T-helper 2 cell treated with Interferon-gamma antibody and Interleukin-4, amounts not matched to agents 5 μg/mL and 100 μg/mL, for 36 hours (primary cell): Measurements from ENCODE around the gene SUCO.
"Not testable (repeated sequence)": the region's sequence is repeated elsewhere in the genome, so short reads cannot be mapped to it uniquely, and the experiment has no call there.

ENCODE experiments used
- DNase-seq: peaks from one replicate; pipeline ENCODE4 v3.0.0; 2021; ENCODE audit warnings: low spot score
- H3K27ac Mint-ChIP-seq: one replicate; pipeline ENCODE4 v1.8.0; 2021; ENCODE audit warnings: mild to moderate bottlenecking, mixed read lengths
- H3K27me3 Mint-ChIP-seq: one replicate; pipeline ENCODE4 v1.8.0; 2021; ENCODE audit warnings: low read depth, mixed read lengths
- H3K36me3 Mint-ChIP-seq: one replicate; pipeline ENCODE4 v1.8.0; 2021; ENCODE audit warnings: low read depth, mixed read lengths
- H3K4me1 Mint-ChIP-seq: one replicate; pipeline ENCODE4 v1.8.0; 2021; ENCODE audit warnings: low read depth, mixed read lengths
- H3K4me3 Mint-ChIP-seq: one replicate; pipeline ENCODE4 v1.8.0; 2022; ENCODE audit warnings: mild to moderate bottlenecking, moderate library complexity, mixed read lengths
- H3K9me3 Mint-ChIP-seq: one replicate; pipeline ENCODE4 v1.8.0; 2021; ENCODE audit warnings: mixed read lengths

SUCO gene

GRCh38 chr1:172595066-172595465, 62.1 kb downstream of the SUCO start:
- not testable (repeated sequence) for DNase-seq, H3K4me1 Mint-ChIP-seq, H3K9me3 Mint-ChIP-seq, H3K27ac Mint-ChIP-seq, H3K4me3 Mint-ChIP-seq, H3K27me3 Mint-ChIP-seq
- H3K36me3 Mint-ChIP-seq = peaks cover 82% of the 10 kb centered on the region

DNA sequence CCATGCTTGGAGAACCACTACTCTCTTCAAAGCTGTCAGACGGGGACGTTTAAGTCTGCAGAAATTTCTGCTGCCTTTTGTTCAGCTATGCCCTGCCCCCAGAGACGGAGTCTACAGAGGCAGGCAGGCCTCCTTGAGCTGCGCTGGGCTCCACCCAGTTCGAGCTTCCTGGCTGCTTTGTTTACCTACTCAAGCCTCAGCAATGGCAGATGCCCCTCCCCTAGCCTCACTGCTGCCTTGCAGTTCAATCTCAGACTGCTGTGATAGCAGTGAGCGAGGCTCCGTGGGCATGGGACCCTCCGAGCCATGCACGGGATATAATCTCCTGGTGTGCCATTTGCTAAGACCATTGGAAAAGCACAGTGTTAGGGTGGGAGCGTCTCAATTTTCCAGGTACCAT, 63.8 kb downstream of the SUCO start:
- not testable (repeated sequence) for H3K4me1 Mint-ChIP-seq, H3K4me3 Mint-ChIP-seq, DNase-seq, H3K27ac Mint-ChIP-seq, H3K9me3 Mint-ChIP-seq, H3K27me3 Mint-ChIP-seq
- H3K36me3 Mint-ChIP-seq = peaks cover 72% of the 10 kb centered on the region

- DNase-seq = no peak
- Mint-ChIP-seq H3K27me3 (no peaks in the 10 kb centered on the region), H3K4me3 (no peak overlapping the region), H3K4me1 (peaks cover 4% of the 10 kb centered on the region), H3K36me3 (peaks cover 56% of the 10 kb centered on the region), H3K27ac (no peak overlapping the region), H3K9me3 (no peaks in the 10 kb centered on the region)
Observed at GRCh38 chr1:172599912-172600311, 67.0 kb downstream of the SUCO start.

DNA sequence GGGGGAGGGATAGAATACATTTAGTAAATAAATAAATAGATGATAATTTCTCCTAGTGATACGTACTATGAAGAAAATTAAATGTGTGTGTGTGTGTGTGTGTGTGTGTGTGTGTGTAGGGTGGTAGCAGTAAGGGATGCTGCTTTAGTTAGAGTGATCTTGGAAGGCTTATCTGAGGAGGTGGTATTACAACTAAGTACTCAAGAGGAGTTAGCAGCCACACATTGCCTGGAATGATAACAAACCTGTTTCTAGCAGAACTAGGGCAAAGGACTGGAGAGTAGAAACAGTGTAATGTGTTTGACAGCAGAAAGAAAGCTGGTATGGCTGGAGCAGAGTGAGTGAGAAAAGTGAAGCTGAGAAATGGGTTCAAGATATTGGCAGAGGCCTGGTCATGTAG, 67.7 kb downstream of the SUCO start:
- Mint-ChIP-seq H3K4me3 (no peak overlapping the region), H3K27ac (peak overlapping the region; percentile 31), H3K4me1 (peaks cover 4% of the 10 kb centered on the region), H3K36me3 (peaks cover 50% of the 10 kb centered on the region), H3K27me3 (no peaks in the 10 kb centered on the region), H3K9me3 (no peaks in the 10 kb centered on the region)
- no peak for DNase-seq

DNA sequence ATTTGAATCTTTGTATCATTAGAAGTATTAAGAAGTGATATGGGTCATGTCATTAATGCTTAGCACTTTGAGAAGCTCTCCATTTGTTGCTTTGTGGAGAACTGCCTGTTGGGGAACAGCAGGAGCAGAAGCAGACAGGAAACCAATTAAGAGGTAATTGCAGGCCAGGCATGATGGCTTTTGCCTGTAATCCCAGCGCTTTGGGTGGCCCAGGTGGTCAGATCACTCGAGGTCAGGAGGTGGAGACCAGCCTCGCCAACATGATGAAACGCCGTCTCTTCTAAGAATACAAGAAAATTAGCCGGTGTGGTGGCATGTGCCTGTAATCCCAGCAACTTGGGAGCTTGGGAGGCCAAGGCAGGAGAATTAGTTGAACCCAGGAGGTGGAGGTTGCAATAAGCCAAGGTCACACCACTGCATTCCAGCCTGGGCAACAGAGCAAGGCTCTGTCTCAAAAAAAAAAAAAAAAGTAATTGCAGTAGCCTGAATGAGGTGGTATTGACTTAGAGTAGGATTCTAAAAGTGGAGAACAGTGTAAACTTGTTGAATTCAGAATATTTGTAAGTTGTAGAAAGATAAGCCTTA, 68.2 kb downstream of the SUCO start:
- DNase-seq = no peak
- peaks cover 45% of the 10 kb centered on the region for H3K36me3 Mint-ChIP-seq
- no peak overlapping the region for H3K4me3 Mint-ChIP-seq
- H3K27me3 Mint-ChIP-seq = no peaks in the 10 kb centered on the region
- no peak overlapping the region for H3K27ac Mint-ChIP-seq
- H3K4me1 Mint-ChIP-seq = peaks cover 4% of the 10 kb centered on the region
- no peaks in the 10 kb centered on the region for H3K9me3 Mint-ChIP-seq

DNA sequence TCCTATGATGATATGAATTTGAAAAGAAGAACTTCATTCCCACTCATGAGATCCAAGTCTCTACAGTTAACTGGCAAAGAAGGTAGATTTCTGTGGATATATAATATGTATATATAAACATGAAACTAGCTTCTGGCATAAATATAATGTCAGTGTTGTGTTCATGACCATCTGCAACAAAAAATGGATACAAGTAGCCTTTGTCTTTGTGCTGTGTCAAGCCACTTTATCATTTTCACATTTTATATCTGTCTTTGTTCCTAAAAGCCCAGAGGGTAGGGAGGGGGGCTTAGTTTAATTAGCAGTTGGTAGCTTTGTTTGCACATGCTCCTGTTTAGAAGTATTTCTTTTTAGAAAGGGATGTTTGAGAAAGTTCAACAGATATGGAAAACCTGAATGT, 69.8 kb downstream of the SUCO start:
- no peaks in the 10 kb centered on the region for H3K9me3 Mint-ChIP-seq
- DNase-seq = no peak
- no peak overlapping the region for H3K4me3 Mint-ChIP-seq
- H3K36me3 Mint-ChIP-seq = peaks cover 29% of the 10 kb centered on the region
- H3K27ac Mint-ChIP-seq = no peak overlapping the region
- no peaks in the 10 kb centered on the region for H3K27me3 Mint-ChIP-seq
- no peaks in the 10 kb centered on the region for H3K4me1 Mint-ChIP-seq

GRCh38 chr1:172603816-172604215, 70.9 kb downstream of the SUCO start:
- H3K27ac Mint-ChIP-seq = no peak overlapping the region
- peaks cover 23% of the 10 kb centered on the region for H3K36me3 Mint-ChIP-seq
- H3K4me3 Mint-ChIP-seq = no peak overlapping the region
- H3K4me1 Mint-ChIP-seq = no peaks in the 10 kb centered on the region
- no peaks in the 10 kb centered on the region for H3K9me3 Mint-ChIP-seq
- no peaks in the 10 kb centered on the region for H3K27me3 Mint-ChIP-seq
- DNase-seq = no peak

DNA sequence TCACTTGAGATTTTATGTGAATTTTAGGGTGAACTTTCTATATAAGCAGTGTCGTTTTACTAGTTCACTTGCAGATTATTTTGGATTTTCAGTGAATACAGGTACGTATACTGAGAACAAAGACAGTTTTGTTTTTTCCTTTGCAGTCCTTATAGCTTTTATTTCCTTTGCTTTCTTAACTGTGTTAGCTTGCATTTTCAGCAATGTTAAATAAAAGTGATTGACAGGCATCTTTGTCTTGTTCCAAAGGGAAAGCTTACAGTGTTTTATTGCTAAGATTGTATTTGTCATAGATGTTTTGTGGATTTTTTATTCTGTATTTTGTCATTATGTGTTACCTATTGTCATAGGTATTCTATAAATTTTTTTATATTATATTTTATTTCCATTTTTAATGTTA, 72.7 kb downstream of the SUCO start:
- H3K9me3 Mint-ChIP-seq = no peaks in the 10 kb centered on the region
- no peaks in the 10 kb centered on the region for H3K27me3 Mint-ChIP-seq
- DNase-seq = no peak
- no peak overlapping the region for H3K27ac Mint-ChIP-seq
- H3K4me1 Mint-ChIP-seq = peaks cover 4% of the 10 kb centered on the region
- H3K4me3 Mint-ChIP-seq = no peak overlapping the region
- peaks cover 37% of the 10 kb centered on the region for H3K36me3 Mint-ChIP-seq

DNA sequence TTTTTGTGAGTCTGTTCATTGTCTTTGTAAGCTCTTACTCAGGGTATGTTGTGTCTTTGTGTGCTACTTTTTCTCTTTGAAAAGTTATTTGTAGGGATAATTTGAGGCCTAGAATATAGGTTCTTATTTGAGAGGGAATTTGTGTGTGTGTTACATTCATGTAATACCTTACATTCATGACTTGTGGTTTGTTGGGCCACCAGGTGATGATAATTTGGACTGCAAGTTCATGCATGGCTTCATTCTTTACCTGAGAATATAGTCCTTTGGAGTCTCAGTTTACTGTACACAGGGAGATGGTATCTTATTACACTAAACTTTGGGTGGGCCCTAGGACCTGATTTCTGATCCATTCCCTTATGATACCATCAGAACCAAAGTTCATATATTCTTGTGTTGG, 74.2 kb downstream of the SUCO start:
- no peak for DNase-seq
- no peak overlapping the region for H3K4me3 Mint-ChIP-seq
- H3K9me3 Mint-ChIP-seq = no peaks in the 10 kb centered on the region
- peaks cover 4% of the 10 kb centered on the region for H3K4me1 Mint-ChIP-seq
- no peaks in the 10 kb centered on the region for H3K27me3 Mint-ChIP-seq
- H3K36me3 Mint-ChIP-seq = peaks cover 39% of the 10 kb centered on the region
- H3K27ac Mint-ChIP-seq = no peak overlapping the region

GRCh38 chr1:172608098-172608601, 75.2 kb downstream of the SUCO start:
- no peak overlapping the region for H3K4me3 Mint-ChIP-seq
- H3K9me3 Mint-ChIP-seq = no peaks in the 10 kb centered on the region
- H3K27ac Mint-ChIP-seq = no peak overlapping the region
- peaks cover 38% of the 10 kb centered on the region for H3K36me3 Mint-ChIP-seq
- peaks cover 5% of the 10 kb centered on the region for H3K4me1 Mint-ChIP-seq
- no peak for DNase-seq
- H3K27me3 Mint-ChIP-seq = no peaks in the 10 kb centered on the region

DNA sequence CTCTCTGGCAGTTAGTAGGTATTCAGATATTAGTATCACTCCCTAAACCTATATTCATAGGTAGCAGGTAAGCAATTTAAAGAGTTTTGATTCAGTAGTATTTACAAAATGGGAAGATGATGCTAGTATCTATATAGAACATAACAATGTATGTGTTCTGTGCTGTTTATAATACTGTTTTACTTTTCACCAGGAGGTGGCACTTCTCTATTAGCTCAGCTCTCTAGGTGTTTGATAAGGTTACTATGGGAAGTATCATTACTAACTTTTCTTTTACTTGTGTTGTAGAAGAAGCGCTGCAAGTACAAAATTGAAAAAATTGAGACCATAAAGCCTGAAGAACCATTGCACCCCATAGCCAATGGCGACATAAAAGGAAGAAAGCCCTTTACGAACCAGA, 76.6 kb downstream of the SUCO start:
- no peak overlapping the region for H3K4me3 Mint-ChIP-seq

GRCh38 chr1:172612478-172612877, 79.5 kb downstream of the SUCO start:
- H3K4me1 Mint-ChIP-seq = peaks cover 5% of the 10 kb centered on the region
- no peaks in the 10 kb centered on the region for H3K27me3 Mint-ChIP-seq

More for the DNA sequence above, 76.6 kb downstream of the SUCO start:
- Mint-ChIP-seq H3K9me3 (no peaks in the 10 kb centered on the region), H3K27me3 (no peaks in the 10 kb centered on the region), H3K4me1 (peaks cover 5% of the 10 kb centered on the region), H3K27ac (no peak overlapping the region), H3K36me3 (peaks cover 30% of the 10 kb centered on the region)
- no peak for DNase-seq

GRCh38 chr1:172613294-172613693, 80.3 kb downstream of the SUCO start:
- Mint-ChIP-seq H3K36me3 (peaks cover 35% of the 10 kb centered on the region), H3K27ac (no peak overlapping the region), H3K4me1 (peaks cover 5% of the 10 kb centered on the region), H3K9me3 (peaks cover 34% of the 10 kb centered on the region), H3K27me3 (no peaks in the 10 kb centered on the region), H3K4me3 (no peak overlapping the region)
- no peak for DNase-seq

More at GRCh38 chr1:172612478-172612877, 79.5 kb downstream of the SUCO start:
- Mint-ChIP-seq H3K36me3 (peaks cover 35% of the 10 kb centered on the region), H3K27ac (no peak overlapping the region), H3K4me3 (no peak overlapping the region), H3K9me3 (peaks cover 27% of the 10 kb centered on the region)
- no peak for DNase-seq

GRCh38 chr1:172616195-172616594, 83.2 kb downstream of the SUCO start:
- H3K9me3 Mint-ChIP-seq = peaks cover 56% of the 10 kb centered on the region
- no peak for DNase-seq
- no peak overlapping the region for H3K4me3 Mint-ChIP-seq

DNA sequence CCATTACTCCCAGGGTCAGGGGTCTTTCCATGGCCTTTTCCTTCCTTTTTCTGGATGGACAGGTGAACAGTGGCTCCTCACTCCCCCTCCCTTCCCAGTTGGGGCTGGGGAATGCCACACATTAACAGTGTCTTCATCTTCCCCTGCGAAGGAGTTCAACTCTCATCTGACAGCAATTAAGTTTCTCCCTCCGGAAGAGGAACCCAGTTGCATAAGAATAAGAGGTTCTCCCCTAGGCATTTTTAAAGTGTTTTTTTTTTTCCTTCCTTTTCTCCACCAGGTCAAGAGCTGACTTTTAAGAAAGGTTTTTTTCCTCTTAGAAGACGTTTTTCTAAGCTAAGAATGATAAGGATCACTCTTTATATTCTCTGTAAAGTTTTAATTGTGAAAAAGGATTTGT, 83.7 kb downstream of the SUCO start:
- no peak for DNase-seq
- Mint-ChIP-seq H3K9me3 (peaks cover 61% of the 10 kb centered on the region), H3K4me3 (no peak overlapping the region), H3K27ac (no peak overlapping the region), H3K4me1 (peaks cover 1% of the 10 kb centered on the region), H3K27me3 (no peaks in the 10 kb centered on the region), H3K36me3 (peaks cover 15% of the 10 kb centered on the region)

More at GRCh38 chr1:172616195-172616594, 83.2 kb downstream of the SUCO start:
- Mint-ChIP-seq H3K27ac (no peak overlapping the region), H3K4me1 (peaks cover 1% of the 10 kb centered on the region), H3K36me3 (peaks cover 19% of the 10 kb centered on the region), H3K27me3 (no peaks in the 10 kb centered on the region)
